Right lobe of liver (tissue), 6 donors: ENCODE results near the gene ADAM8. TPM values are rescaled to one million over a fixed set of nuclear protein-coding genes. Genes with fewer than 3 reads are reported as not detected.
A peak's percentile ranks its signal among the peaks of the same experiment; 100 is the strongest.

Experiments
- ATAC-seq, 4 donors: fragments of 200-7000 bp; cut with Tn5 transposase; one replicate each; pipeline ENCODE4 v1.9.1; 2020; ENCODE audit warnings: mild to moderate bottlenecking in 4 of 4, moderate library complexity in 4 of 4
- DNase-seq, 3 donors: peaks; one replicate each; pipeline ENCODE4 v3.0.0-alpha.2; 2020
- H3K27ac ChIP-seq, 3 donors: fragments of 200-600 bp; one replicate each; pipeline ENCODE4 v1.8.0; 2022
- H3K27me3 ChIP-seq, 2 donors: fragments of 200-600 bp; one replicate each; pipeline ENCODE4 v1.8.0; 2022
- H3K36me3 ChIP-seq, 4 donors: fragments of 200-600 bp; sonication (generic) in 1 of 4; one replicate each; pipeline versions ENCODE4 v1.5.1 to v1.8.0; 2017 to 2022; ENCODE audit warnings: control low read depth in 1 of 4
- H3K4me1 ChIP-seq, 4 donors: fragments of 200-600 bp; sonication (generic) in 1 of 4; one replicate each; pipeline versions ENCODE4 v1.5.1 to v1.8.0; 2017 to 2022; ENCODE audit warnings: control low read depth in 1 of 4
- H3K4me3 ChIP-seq, 3 donors: fragments of 200-600 bp; one replicate each; pipeline ENCODE4 v1.8.0; 2022
- H3K9me3 ChIP-seq, 4 donors: fragments of 200-600 bp; sonication (generic) in 1 of 4; one replicate each; pipeline versions ENCODE4 v1.5.1 to v1.8.0; 2017 to 2022; ENCODE audit warnings: control low read depth in 1 of 4
- CTCF ChIP-seq, 4 donors: fragments of 200-600 bp in 3 of 4; fragments of 450-650 bp in 1 of 4; IDR thresholded peaks; one replicate each; pipeline versions ENCODE4 v1.5.1 to v1.8.0; 2016 to 2022; ENCODE audit warnings: antibody characterized with exemption in 4 of 4, mild to moderate bottlenecking in 2 of 4
- POLR2A ChIP-seq: fragments of 450-650 bp; IDR thresholded peaks from one replicate; pipeline ENCODE4 v1.6.1; 2017; ENCODE audit warnings: antibody characterized with exemption, mild to moderate bottlenecking
- WGBS: methylation state at CpG from one replicate; pipeline ENCODE4 v1.1.6; 2018; ENCODE audit warnings: low coverage, low lambda C conversion rate; ENCODE audit not compliant: insufficient coverage; ENCODE audit errors: missing lambda C conversion rate; 5-methylcytosine and 5-hydroxymethylcytosine counted together
- intact Hi-C, 2 donors: fragments of 100-400 bp; cut with DNase I; formaldehyde crosslinking; loops; one replicate each; pipeline versions ENCODE4 v1.11.2 to v1.14.1; 2022
- total RNA-seq, 6 experiments: library from RNA; depleted of rRNA in 2 of 6; stranded (reverse); fragments of >200 nt in 2 of 6; fragmentation: NEBNext Ultra II Directional in 3 of 6; extraction: Animal tissue kit (Norgen Biotek cat#: 25700) in 3 of 6; gene quantifications; one replicate each; pipeline versions ENCODE4 v1.1.0 to v1.2.4, GENCODE V29; 2016 to 2023
- donor health status: DM: no; HTN: yes; CAD: no.
- donor health status: DM: no; HTN: no; CAD: no.
- donor health status: DM: no; HTN: no; CAD: no.
- donor health status: DM: no; HTN: yes; CAD: no.
- donor health status: DM: no; HTN: yes; CAD: no.

The ADAM8 gene
- total RNA-seq, 6 experiments from 2014 or later: 2.6 to 8.8 (median 5.2) TPM

- H3K27me3 ChIP-seq: no peaks in the 10 kb centered on the region
- TF ChIP-seq CTCF (IDR thresholded peaks at IDR 0.05) (no peak), POLR2A (no peak)
- 100% methylated on average over 2 of the region's 15 CpGs for WGBS
- intact Hi-C loops: no loop called here
- DNase-seq: no peak
- no peak overlapping the region for H3K27ac ChIP-seq
- peaks cover 0 to 23% (median 8%) of the 10 kb centered on the region in 4 donors for H3K4me1 ChIP-seq
- no peak for ATAC-seq
- peaks cover 0 to 53% (median 30%) of the 10 kb centered on the region in 4 donors for H3K36me3 ChIP-seq
- no peaks in the 10 kb centered on the region for H3K9me3 ChIP-seq
- no peak overlapping the region for H3K4me3 ChIP-seq
Measured at GRCh38 chr10:133281084-133281483, 4.4 kb upstream of the ADAM8 start.

- TF ChIP-seq POLR2A (no peak), CTCF (IDR thresholded peaks at IDR 0.05) (no peak)
- H3K9me3 ChIP-seq: no peaks in the 10 kb centered on the region
- DNase-seq: peak in 1 of 3 donors; percentile 52
- 94% methylated on average over 8 of the region's 10 CpGs for WGBS
- H3K36me3 ChIP-seq: peaks cover 0 to 50% (median 26%) of the 10 kb centered on the region in 4 donors
- no peak for ATAC-seq
- H3K27me3 ChIP-seq: no peaks in the 10 kb centered on the region
- H3K27ac ChIP-seq: no peak overlapping the region
- intact Hi-C loops: no loop called here
- H3K4me3 ChIP-seq: no peak overlapping the region
- H3K4me1 ChIP-seq: peaks cover 0 to 23% (median 8%) of the 10 kb centered on the region in 4 donors
Measured at GRCh38 chr10:133280391-133281059, 3.9 kb upstream of the ADAM8 start.

- WGBS: 62% methylated on average over 9 of the region's 24 CpGs
- TF ChIP-seq CTCF (IDR thresholded peaks at IDR 0.05) (no peak), POLR2A (no peak)
- H3K27me3 ChIP-seq: no peaks in the 10 kb centered on the region
- H3K27ac ChIP-seq: peak overlapping the region in 2 of 3 donors; percentile 39 to 82
- intact Hi-C loops: no loop called here
- peaks cover 0 to 23% (median 8%) of the 10 kb centered on the region in 4 donors for H3K4me1 ChIP-seq
- no peak overlapping the region for H3K4me3 ChIP-seq
- DNase-seq (no peak), ATAC-seq (no peak)
- peaks cover 0 to 40% (median 21%) of the 10 kb centered on the region in 4 donors for H3K36me3 ChIP-seq
- H3K9me3 ChIP-seq: no peaks in the 10 kb centered on the region
Measured at GRCh38 chr10:133279326-133280226, 2.9 kb upstream of the ADAM8 start.

- TF ChIP-seq CTCF (IDR thresholded peaks at IDR 0.05) (no peak), POLR2A (no peak)
- H3K36me3 ChIP-seq: peaks cover 0 to 32% (median 15%) of the 10 kb centered on the region in 4 donors
- intact Hi-C loops: no loop called here
- peak; percentile 75 to 85 (median 80) for ATAC-seq
- H3K4me3 ChIP-seq: peak overlapping the region in 1 of 3 donors; percentile 29
- DNase-seq: peak; percentile 81 to 85 (median 82)
- H3K9me3 ChIP-seq: no peaks in the 10 kb centered on the region
- H3K27me3 ChIP-seq: no peaks in the 10 kb centered on the region
- H3K27ac ChIP-seq: peak overlapping the region; percentile 34 to 82 (median 39)
- H3K4me1 ChIP-seq: peaks cover 0 to 23% (median 8%) of the 10 kb centered on the region in 4 donors
- WGBS: 71% methylated on average over 11 of the region's 19 CpGs
Measured at GRCh38 chr10:133278577-133279265, 2.1 kb upstream of the ADAM8 start.
